ENCODE measurements around the gene LDLRAD4.
A peak's percentile ranks its signal among the peaks of the same experiment; 100 is the strongest.

Gene LDLRAD4

GRCh38 chr18:13201292-13201691, 17.3 kb upstream of the LDLRAD4 start:
- no peak for DNase-seq (ENCODE audit: low read depth in 2 of 2, low spot score in 1 of 2)

GRCh38 chr18:13202571-13202970, 16.0 kb upstream of the LDLRAD4 start:
- DNase-seq (ENCODE audit: low read depth in 2 of 2, low spot score in 1 of 2): no peak

- no peak for DNase-seq (ENCODE audit: low read depth in 2 of 2, low spot score in 1 of 2)
Observed at GRCh38 chr18:13206301-13206700, 12.3 kb upstream of the LDLRAD4 start.

- DNase-seq (ENCODE audit: low read depth in 2 of 2, low spot score in 1 of 2): no peak
Observed at GRCh38 chr18:13207294-13207693, 11.3 kb upstream of the LDLRAD4 start.

- no peak for DNase-seq (ENCODE audit: low read depth in 2 of 2, low spot score in 1 of 2)
Observed at GRCh38 chr18:13211534-13211933, 7.0 kb upstream of the LDLRAD4 start.

GRCh38 chr18:13213036-13213795, 5.3 kb upstream of the LDLRAD4 start:
- DNase-seq (ENCODE audit: low read depth in 2 of 2, low spot score in 1 of 2): no peak

GRCh38 chr18:13214609-13215008, 4.0 kb upstream of the LDLRAD4 start:
- DNase-seq (ENCODE audit: low read depth in 2 of 2, low spot score in 1 of 2): no peak

GRCh38 chr18:13216092-13216582, 2.4 kb upstream of the LDLRAD4 start:
- no peak for DNase-seq (ENCODE audit: low read depth in 2 of 2, low spot score in 1 of 2)

- DNase-seq (ENCODE audit: low read depth in 2 of 2, low spot score in 1 of 2): peak in 1 of 2 donors; percentile 9
Observed at GRCh38 chr18:13216711-13217465, 1.7 kb upstream of the LDLRAD4 start.

GRCh38 chr18:13217466-13217961, 1.0 kb upstream of the LDLRAD4 start:
- peak in 1 of 2 donors; percentile 21 for DNase-seq (ENCODE audit: low read depth in 2 of 2, low spot score in 1 of 2)

GRCh38 chr18:13217971-13218367, 591 bp upstream of the LDLRAD4 start:
- DNase-seq (ENCODE audit: low read depth in 2 of 2, low spot score in 1 of 2): no peak

GRCh38 chr18:13218997-13219396, 437 bp downstream of the LDLRAD4 start:
- no peak for DNase-seq (ENCODE audit: low read depth in 2 of 2, low spot score in 1 of 2)

- no peak for DNase-seq (ENCODE audit: low read depth in 2 of 2, low spot score in 1 of 2)
Observed at GRCh38 chr18:13219593-13220159, 1.1 kb downstream of the LDLRAD4 start.

GRCh38 chr18:13220361-13220991, 1.9 kb downstream of the LDLRAD4 start:
- DNase-seq (ENCODE audit: low read depth in 2 of 2, low spot score in 1 of 2): no peak

GRCh38 chr18:13221869-13222855, 3.6 kb downstream of the LDLRAD4 start:
- DNase-seq (ENCODE audit: low read depth in 2 of 2, low spot score in 1 of 2): no peak

- no peak for DNase-seq (ENCODE audit: low read depth in 2 of 2, low spot score in 1 of 2)
Observed at GRCh38 chr18:13222856-13223281, 4.3 kb downstream of the LDLRAD4 start.

- DNase-seq (ENCODE audit: low read depth in 2 of 2, low spot score in 1 of 2): no peak
Observed at GRCh38 chr18:13223311-13224143, 5.0 kb downstream of the LDLRAD4 start.

GRCh38 chr18:13225261-13225660, 6.7 kb downstream of the LDLRAD4 start:
- DNase-seq (ENCODE audit: low read depth in 2 of 2, low spot score in 1 of 2): no peak

GRCh38 chr18:13226533-13227144, 8.1 kb downstream of the LDLRAD4 start:
- no peak for DNase-seq (ENCODE audit: low read depth in 2 of 2, low spot score in 1 of 2)

All from stimulated activated CD8-positive, alpha-beta memory T cell treated with anti-CD3 and anti-CD28 coated beads, Interleukin-4, amount 100 ng/mL, for 4 hours (primary cell).